CD4-positive, alpha-beta T cell (primary cell): ENCODE measurements around the gene TCF15. TPM values are rescaled to one million over a fixed set of nuclear protein-coding genes. Genes with fewer than 3 reads are reported as not detected.

Experiments used
- ATAC-seq: fragments of 200-7000 bp; cut with Tn5 transposase; one replicate; pipeline ENCODE4 v1.10.0; 2022; ENCODE audit warnings: mild to moderate bottlenecking; ENCODE audit not compliant: poor library complexity
- CTCF ChIA-PET: fragments of 350-600 bp; sonication (Branson Sonifier 250); formaldehyde crosslinking; loops from one replicate; lab custom pipeline; 2021; ENCODE audit warnings: antibody characterized with exemption, inconsistent platforms; lab: Charles Lee
- POLR2A ChIA-PET: fragments of 350-600 bp; sonication (Branson Sonifier 250); formaldehyde crosslinking; loops from one replicate; lab custom pipeline; 2021; ENCODE audit warnings: antibody characterized with exemption, inconsistent platforms; lab: Charles Lee
- DNase-seq, 14 experiments: peaks; one replicate each; pipeline ENCODE4 v3.0.0-alpha.2; 2013 to 2020; ENCODE audit warnings: mixed read lengths in 2 of 14
- H3K27ac ChIP-seq, 2 donors: one replicate each; pipeline versions ENCODE4 v1.5.1 to v1.7.0; 2013; ENCODE audit warnings: low read length in 2 of 2, low read depth in 1 of 2, mild to moderate bottlenecking in 1 of 2
- H3K27me3 ChIP-seq, 2 experiments: 1 replicate in 1 of 2; 2 replicates in 1 of 2; pipeline versions ENCODE4 v1.6.1 to v1.7.0; 2013; ENCODE audit warnings: low read length in 2 of 2, control low read depth in 1 of 2, mild to moderate bottlenecking in 1 of 2, moderate library complexity in 1 of 2; ENCODE audit not compliant: insufficient read depth in 2 of 2, control insufficient read depth in 1 of 2
- H3K36me3 ChIP-seq: one replicate; pipeline ENCODE4 v1.6.1; 2013; ENCODE audit warnings: low read length, control low read depth; ENCODE audit not compliant: insufficient read depth
- H3K4me1 ChIP-seq: one replicate; pipeline ENCODE4 v1.6.1; 2013; ENCODE audit warnings: low read length, control low read depth; ENCODE audit not compliant: insufficient read depth
- H3K4me3 ChIP-seq: one replicate; pipeline ENCODE4 v1.5.1; 2013; ENCODE audit warnings: mild to moderate bottlenecking, low read length, moderate library complexity
- H3K9me3 ChIP-seq, 2 experiments: 1 replicate in 1 of 2; 2 replicates in 1 of 2; pipeline versions ENCODE4 v1.6.1 to v1.7.0; 2013; ENCODE audit warnings: low read length in 2 of 2, mild to moderate bottlenecking in 2 of 2, control low read depth in 1 of 2, moderate library complexity in 1 of 2; ENCODE audit not compliant: control insufficient read depth in 1 of 2, insufficient read depth in 1 of 2
- H3K27ac Mint-ChIP-seq: one replicate; pipeline ENCODE4 v1.8.0; 2020; ENCODE audit warnings: mixed read lengths
- H3K27me3 Mint-ChIP-seq: one replicate; pipeline ENCODE4 v1.8.0; 2021; ENCODE audit warnings: mixed read lengths
- H3K36me3 Mint-ChIP-seq: one replicate; pipeline ENCODE4 v1.8.0; 2021; ENCODE audit warnings: low read depth, mixed read lengths
- H3K4me1 Mint-ChIP-seq: one replicate; pipeline ENCODE4 v1.8.0; 2021; ENCODE audit warnings: low read depth, mixed read lengths
- H3K4me3 Mint-ChIP-seq: one replicate; pipeline ENCODE4 v1.8.0; 2020; ENCODE audit warnings: mild to moderate bottlenecking, mixed read lengths
- H3K9me3 Mint-ChIP-seq: one replicate; pipeline ENCODE4 v1.8.0; 2020; ENCODE audit warnings: mixed read lengths
- CTCF ChIP-seq: fragments of 200-600 bp; IDR thresholded peaks from one replicate; pipeline ENCODE4 v1.8.0; 2022; ENCODE audit warnings: antibody characterized with exemption, mild to moderate bottlenecking
- intact Hi-C, 2 experiments: fragments of 100-400 bp; cut with DNase I in 1 of 2; cut with micrococcal nuclease in 1 of 2; formaldehyde crosslinking; loops; one replicate each; pipeline versions ENCODE4 v1.15.1 to v1.9.0; 2023 to 2025; cut with DNase I, micrococcal nuclease
- polyA plus RNA-seq, 2 donors: library from polyadenylated mRNA; unstranded; fragments of 120-200 nt; gene quantifications; one replicate each; pipeline ENCODE4 v1.2.1, GENCODE V29; 2013
- total RNA-seq, 174 experiments: library from RNA in 2 of 174; stranded (reverse) in 2 of 174; gene quantifications; one replicate each; pipeline ENCODE4 v1.2.3 and lab custom pipeline; 2021 to 2026

Gene TCF15
- total RNA-seq = not detected
- not detected for polyA plus RNA-seq (2013, experiment 1 of 2)
- polyA plus RNA-seq (2013, experiment 2 of 2) = 0.08 TPM
- 0 to 0.53 (median 0) reads per million in 172 experiments for total RNA-seq (lab: John Stamatoyannopoulos, UW)

DNA sequence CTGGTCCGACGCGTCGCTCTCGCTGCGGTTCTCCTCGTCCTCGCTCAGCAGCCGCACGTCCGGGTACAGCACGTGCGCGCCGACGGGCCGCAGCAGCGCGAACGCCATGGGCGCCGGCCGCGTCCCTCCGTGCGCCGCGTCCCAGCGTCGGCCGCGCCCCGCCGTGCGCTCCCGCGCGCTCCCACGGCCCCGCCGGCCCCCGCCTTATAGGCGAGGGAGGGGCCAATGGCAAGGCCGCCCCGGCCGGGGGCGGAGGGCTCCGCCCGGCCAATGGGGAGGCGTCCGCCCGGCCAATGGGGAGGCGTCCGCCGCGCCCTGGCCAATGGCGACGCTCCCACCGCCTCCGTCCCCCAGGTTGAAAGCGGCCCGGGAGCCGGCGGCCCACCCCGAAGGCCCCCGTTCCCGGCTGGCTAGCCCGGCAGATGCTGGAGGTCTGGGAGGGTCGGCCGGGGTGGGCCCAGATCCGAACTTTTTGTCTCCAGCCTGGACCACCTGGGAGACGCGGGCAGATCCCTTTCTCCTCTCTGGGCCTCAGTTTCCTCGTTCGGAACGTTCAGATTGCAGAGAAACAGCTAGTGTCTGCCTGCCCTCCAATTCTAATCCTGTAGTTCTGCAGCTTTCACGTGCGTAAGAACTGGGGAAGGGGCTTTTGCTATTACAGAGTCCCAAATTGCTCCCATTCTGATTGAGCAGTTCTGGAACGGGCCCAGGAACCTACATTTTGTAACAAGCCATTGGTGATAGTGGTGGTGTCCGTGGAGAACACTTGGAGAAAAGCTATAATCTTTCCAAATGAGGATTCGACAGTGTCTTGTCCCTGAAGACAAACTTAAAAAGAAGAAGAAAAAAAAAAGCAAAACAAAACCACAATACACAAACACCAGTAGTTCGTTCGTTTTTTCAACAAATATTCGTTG is at the start of gene TCF15:
Gene TCF15 (minus strand): TSS at position 180 of the 917 bp plus-strand sequence. CDS start 72 bp downstream, at position 108.
- ATAC-seq (peak; percentile 17), DNase-seq (peak in 2 of 14 experiments; percentile 12 to 25)
- Histone ChIP-seq H3K36me3 (no peaks in the 10 kb centered on the region), H3K9me3 (peaks cover 0 to 10% of the 10 kb centered on the region in 2 experiments), H3K4me3 (no peak within 1 kb of the TSS), H3K27ac (no peak within 1 kb of the TSS), H3K4me1 (no peaks in the 10 kb centered on the region), H3K27me3 (peaks cover 51 to 60% of the 10 kb centered on the region in 2 experiments)
- Mint-ChIP-seq H3K27ac (no peak within 1 kb of the TSS), H3K4me1 (peaks cover 15% of the 10 kb centered on the region), H3K4me3 (no peak within 1 kb of the TSS), H3K9me3 (no peaks in the 10 kb centered on the region), H3K27me3 (peaks cover 77% of the 10 kb centered on the region), H3K36me3 (no peaks in the 10 kb centered on the region)
- intact Hi-C loops = no loop called here
- ChIA-PET CTCF (no interaction called here), POLR2A (no interaction called here)
- TF ChIP-seq CTCF = no peak

DNA sequence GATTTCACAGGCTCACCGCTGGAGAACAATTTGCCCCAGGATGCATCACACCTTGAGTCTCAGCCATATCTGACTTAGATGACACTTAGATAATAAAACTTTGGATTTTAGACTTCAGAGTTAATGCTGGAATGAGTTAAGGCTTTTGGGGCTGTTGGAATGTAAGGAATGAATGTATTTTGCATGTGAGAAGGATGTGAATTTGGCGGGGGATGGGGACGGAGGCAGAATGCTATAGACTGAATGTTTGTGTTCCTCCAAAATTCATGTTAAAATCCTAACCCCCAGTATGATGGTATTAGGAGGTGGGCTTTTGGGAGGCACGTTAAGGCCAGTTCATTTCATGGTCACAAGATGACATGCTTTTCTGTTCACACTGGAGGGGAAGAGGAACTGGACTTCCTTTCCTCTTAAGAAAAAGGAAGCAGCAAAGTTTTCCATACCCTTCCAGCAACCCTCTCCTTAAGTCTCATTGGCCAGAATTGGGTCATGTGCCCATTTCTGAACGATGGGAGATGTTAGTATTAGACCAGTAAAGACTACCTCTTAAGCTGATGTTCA is 48.7 kb upstream of the TCF15 start:
- ATAC-seq (no peak), DNase-seq (no peak)
- Histone ChIP-seq H3K27ac (no peak overlapping the region), H3K9me3 (peaks cover 0 to 6% of the 10 kb centered on the region in 2 experiments), H3K36me3 (no peaks in the 10 kb centered on the region), H3K27me3 (peaks cover 35 to 55% of the 10 kb centered on the region in 2 experiments), H3K4me1 (peaks cover 5% of the 10 kb centered on the region), H3K4me3 (no peak overlapping the region)
- Mint-ChIP-seq H3K9me3 (no peaks in the 10 kb centered on the region), H3K4me1 (peaks cover 5% of the 10 kb centered on the region), H3K27me3 (peaks cover 62% of the 10 kb centered on the region), H3K27ac (no peak overlapping the region), H3K4me3 (no peak overlapping the region), H3K36me3 (no peaks in the 10 kb centered on the region)
- intact Hi-C loops = no loop called here
- ChIA-PET POLR2A (no interaction called here), CTCF (no interaction called here)
- TF ChIP-seq CTCF = no peak

GRCh38 chr20:658202-658601 is 48.1 kb upstream of the TCF15 start:
- ChIA-PET POLR2A (no interaction called here), CTCF (no interaction called here)
- Histone ChIP-seq H3K27ac (no peak overlapping the region), H3K27me3 (peaks cover 34 to 53% of the 10 kb centered on the region in 2 experiments), H3K4me1 (peaks cover 9% of the 10 kb centered on the region), H3K4me3 (no peak overlapping the region), H3K36me3 (no peaks in the 10 kb centered on the region), H3K9me3 (peaks cover 0 to 6% of the 10 kb centered on the region in 2 experiments)
- H3K36me3 Mint-ChIP-seq = no peaks in the 10 kb centered on the region
- H3K27ac Mint-ChIP-seq = no peak overlapping the region
- no peak for ATAC-seq
- no peaks in the 10 kb centered on the region for H3K9me3 Mint-ChIP-seq
- H3K4me3 Mint-ChIP-seq = no peak overlapping the region
- no peak for DNase-seq
- H3K27me3 Mint-ChIP-seq = peaks cover 60% of the 10 kb centered on the region
- H3K4me1 Mint-ChIP-seq = peaks cover 10% of the 10 kb centered on the region
- intact Hi-C loops = no loop called here
- no peak for TF ChIP-seq CTCF
